Common myeloid progenitor, CD34-positive (primary cell): ENCODE results near the gene GABRA4.
A peak's percentile ranks its signal among the peaks of the same experiment; 100 is the strongest.

Experiments
- CTCF ChIA-PET: fragments of 350-600 bp; sonication (Branson Sonifier 250); formaldehyde crosslinking; loops from one replicate; lab custom pipeline; 2021; ENCODE audit warnings: antibody characterized with exemption; lab: Charles Lee
- POLR2A ChIA-PET: fragments of 350-600 bp; sonication (Branson Sonifier 250); formaldehyde crosslinking; loops from one replicate; lab custom pipeline; 2021; ENCODE audit warnings: antibody characterized with exemption; lab: Charles Lee
- DNase-seq, 3 donors: peaks; one replicate each; pipeline versions ENCODE4 v3.0.0 to v3.0.0-alpha.2; 2013
- H3K27ac ChIP-seq, 2 experiments: 1 replicate in 1 of 2; 2 replicates in 1 of 2; pipeline ENCODE4 v1.7.0; 2013; ENCODE audit warnings: inconsistent platforms in 2 of 2, low read length in 2 of 2, mild to moderate bottlenecking in 2 of 2, low read depth in 1 of 2, moderate library complexity in 1 of 2; ENCODE audit not compliant: severe bottlenecking in 2 of 2, insufficient read depth in 1 of 2, poor library complexity in 1 of 2
- H3K27me3 ChIP-seq, 5 experiments: replicated peaks in 2 of 5; 1 replicate in 3 of 5; 2 replicates in 2 of 5; pipeline versions ENCODE4 v1.6.1 to v1.7.0; 2013; ENCODE audit warnings: low read length in 4 of 5, mild to moderate bottlenecking in 2 of 5, moderate library complexity in 2 of 5, inconsistent platforms in 1 of 5; ENCODE audit not compliant: insufficient read depth in 5 of 5, control insufficient read depth in 4 of 5
- H3K36me3 ChIP-seq, 4 experiments: 1 replicate in 2 of 4; 2 replicates in 2 of 4; pipeline versions ENCODE4 v1.6.1 to v1.7.0; 2013; ENCODE audit warnings: low read length in 3 of 4, control low read depth in 1 of 4, mild to moderate bottlenecking in 1 of 4; ENCODE audit not compliant: control insufficient read depth in 4 of 4, insufficient read depth in 4 of 4
- H3K4me1 ChIP-seq, 4 experiments: 1 replicate in 3 of 4; 2 replicates in 1 of 4; pipeline versions ENCODE4 v1.6.1 to v1.7.1; 2013; ENCODE audit warnings: low read length in 3 of 4, mild to moderate bottlenecking in 3 of 4, control low read depth in 1 of 4, inconsistent platforms in 1 of 4, moderate library complexity in 1 of 4; ENCODE audit not compliant: control insufficient read depth in 4 of 4, insufficient read depth in 4 of 4; ENCODE audit errors: control extremely low read depth in 1 of 4
- H3K4me3 ChIP-seq, 7 experiments: 1 replicate in 4 of 7; 2 replicates in 3 of 7; pipeline versions ENCODE4 v1.5.1 to v1.7.0; 2013; ENCODE audit warnings: mild to moderate bottlenecking in 7 of 7, low read length in 6 of 7, moderate library complexity in 6 of 7, inconsistent platforms in 2 of 7, low read depth in 2 of 7, control low read depth in 1 of 7; ENCODE audit not compliant: insufficient read depth in 4 of 7, control insufficient read depth in 1 of 7; ENCODE audit errors: extremely low read depth in 1 of 7
- H3K9me3 ChIP-seq, 5 experiments: 1 replicate in 4 of 5; 2 replicates in 1 of 5; pipeline versions ENCODE4 v1.6.1 to v1.7.1; 2013; ENCODE audit warnings: low read length in 4 of 5, mild to moderate bottlenecking in 2 of 5, inconsistent platforms in 1 of 5, low read depth in 1 of 5, moderate library complexity in 1 of 5; ENCODE audit not compliant: control insufficient read depth in 4 of 5, insufficient read depth in 2 of 5; ENCODE audit errors: control extremely low read depth in 1 of 5
- WGBS: methylation state at CpG from one replicate; pipeline ENCODE4 v1.1.5; 2013; ENCODE audit not compliant: insufficient coverage; 5-methylcytosine and 5-hydroxymethylcytosine counted together

GABRA4 gene

DNA sequence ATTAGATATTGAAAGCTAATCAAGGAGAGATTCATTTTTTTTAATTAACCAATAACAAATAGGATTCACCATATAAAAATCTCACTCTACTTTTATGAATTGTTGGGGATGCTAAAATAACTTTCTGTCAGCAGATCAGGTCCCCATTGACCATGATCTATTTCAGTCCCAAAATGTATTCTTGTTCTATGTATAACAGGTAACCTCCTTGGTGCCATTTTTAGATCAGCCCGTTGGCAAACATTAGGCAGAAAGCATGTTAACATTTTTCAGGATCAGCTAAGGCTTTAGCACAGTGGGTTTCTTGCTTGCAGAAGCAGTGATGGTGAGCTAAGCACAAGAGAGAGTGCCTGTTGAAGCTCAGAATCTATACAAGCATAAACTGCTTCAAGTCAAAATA lies 43.6 kb downstream of the GABRA4 start:
- Histone ChIP-seq H3K27ac (no peak overlapping the region), H3K36me3 (no peaks in the 10 kb centered on the region), H3K4me1 (no peaks in the 10 kb centered on the region), H3K9me3 (no peaks in the 10 kb centered on the region), H3K4me3 (no peak overlapping the region), H3K27me3 (no peaks in the 10 kb centered on the region)
- ChIA-PET POLR2A (no interaction called here), CTCF (no interaction called here)
- no peak for DNase-seq
- 86% methylated on average over 1 of the region's 1 CpG for WGBS

DNA sequence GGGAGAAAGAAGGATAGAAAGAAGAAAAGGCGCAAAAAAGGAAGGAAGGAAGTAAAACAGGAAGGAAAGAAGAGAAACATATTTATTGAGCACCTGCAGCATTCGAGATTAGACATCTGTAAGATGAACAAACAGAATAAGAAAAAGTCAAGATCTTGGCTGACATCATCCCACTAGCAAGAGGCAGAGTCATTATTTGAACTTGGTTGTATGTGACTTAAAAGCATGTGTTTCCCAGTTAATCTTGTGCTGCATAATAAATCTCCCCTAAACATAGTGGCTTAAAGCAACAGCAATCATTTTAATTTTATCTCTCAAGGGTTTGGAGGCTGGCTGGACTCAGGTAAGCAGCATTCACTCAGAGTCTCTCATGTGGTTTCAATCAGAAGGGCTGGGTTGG lies 45.8 kb downstream of the GABRA4 start:
- 10% methylated on average over 2 of the region's 2 CpGs for WGBS
- DNase-seq = no peak
- POLR2A ChIA-PET = no interaction called here
- Histone ChIP-seq H3K4me3 (no peak overlapping the region), H3K4me1 (no peaks in the 10 kb centered on the region), H3K27ac (no peak overlapping the region), H3K9me3 (no peaks in the 10 kb centered on the region), H3K36me3 (no peaks in the 10 kb centered on the region), H3K27me3 (no peaks in the 10 kb centered on the region)
- CTCF ChIA-PET = no interaction called here

DNA sequence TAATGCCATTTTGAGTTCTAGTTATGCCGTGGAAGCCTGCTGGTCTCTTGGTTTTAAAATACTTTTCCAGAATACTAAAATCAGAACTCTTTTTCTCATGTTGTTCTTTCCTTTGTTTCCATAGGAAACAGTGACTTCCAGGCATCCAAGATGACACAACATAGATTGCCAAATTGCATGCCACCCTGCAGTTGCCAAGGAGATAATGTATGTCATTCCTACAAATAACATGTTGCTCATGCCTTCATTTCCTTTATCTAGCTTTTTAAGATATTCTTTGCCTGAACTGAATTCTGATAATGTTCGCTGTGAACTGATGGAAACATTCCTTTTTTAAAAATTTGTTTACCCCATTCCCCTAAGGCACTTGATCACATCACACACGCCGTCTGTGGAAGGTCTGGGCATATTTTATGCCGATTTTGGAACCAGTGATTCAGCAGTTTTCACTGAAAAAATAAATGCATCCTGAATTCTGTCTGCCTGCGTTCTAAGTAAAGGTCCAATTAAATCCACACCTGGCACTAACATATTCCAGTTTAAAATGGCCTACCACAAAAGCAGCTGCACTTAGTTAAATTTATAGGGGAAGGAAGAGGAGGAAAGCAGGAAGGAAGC lies 46.4 kb downstream of the GABRA4 start:
- Histone ChIP-seq H3K4me1 (no peaks in the 10 kb centered on the region), H3K4me3 (no peak overlapping the region), H3K27ac (no peak overlapping the region), H3K9me3 (no peaks in the 10 kb centered on the region), H3K36me3 (no peaks in the 10 kb centered on the region), H3K27me3 (no peaks in the 10 kb centered on the region)
- WGBS = 68% methylated on average over 5 of the region's 6 CpGs
- DNase-seq = no peak
- POLR2A ChIA-PET = no interaction called here
- CTCF ChIA-PET = no interaction called here

DNA sequence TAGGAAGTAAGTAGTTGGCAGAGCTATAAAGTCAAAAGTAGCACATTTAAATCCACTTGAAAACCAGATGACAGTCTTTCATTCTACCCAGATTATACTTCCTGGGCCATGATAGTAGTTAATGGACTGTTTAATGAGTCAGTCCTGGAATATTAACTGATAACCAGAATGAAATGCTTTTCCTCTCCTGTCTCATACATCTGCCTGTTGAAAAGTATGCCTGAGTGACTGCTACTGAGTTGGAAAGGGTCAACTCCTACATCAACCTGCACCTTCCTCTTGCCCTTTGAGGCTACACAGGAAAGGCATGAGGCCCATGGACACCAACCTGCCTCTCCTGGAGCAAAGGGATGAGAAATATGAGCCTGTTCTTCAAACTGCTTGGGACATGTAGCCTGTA lies 48.3 kb downstream of the GABRA4 start:
- Histone ChIP-seq H3K36me3 (no peaks in the 10 kb centered on the region), H3K4me1 (no peaks in the 10 kb centered on the region), H3K27ac (no peak overlapping the region), H3K27me3 (no peaks in the 10 kb centered on the region), H3K4me3 (no peak overlapping the region), H3K9me3 (no peaks in the 10 kb centered on the region)
- CTCF ChIA-PET = no interaction called here
- no peak for DNase-seq
- POLR2A ChIA-PET = no interaction called here

DNA sequence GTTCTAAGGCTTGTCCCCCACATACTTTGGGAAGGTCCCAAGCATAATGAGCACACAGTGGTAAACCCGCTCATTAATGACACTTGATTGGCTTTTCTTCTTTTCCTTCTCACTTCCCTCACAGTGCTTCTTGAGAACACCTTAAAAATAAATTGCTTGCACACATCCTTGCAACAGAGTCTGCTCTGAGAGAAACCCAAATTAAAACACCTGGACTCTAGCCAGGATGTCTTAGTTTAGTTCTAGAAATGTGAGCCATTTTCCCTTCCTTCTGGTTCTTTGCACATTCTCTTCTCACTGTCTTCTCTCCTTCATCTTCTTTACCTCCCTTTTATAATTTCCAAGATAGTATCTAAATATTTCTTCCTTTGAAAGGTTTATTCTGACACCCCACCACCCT lies 49.0 kb downstream of the GABRA4 start:
- CTCF ChIA-PET = no interaction called here
- Histone ChIP-seq H3K9me3 (no peaks in the 10 kb centered on the region), H3K27ac (no peak overlapping the region), H3K27me3 (no peaks in the 10 kb centered on the region), H3K4me3 (no peak overlapping the region), H3K4me1 (no peaks in the 10 kb centered on the region), H3K36me3 (no peaks in the 10 kb centered on the region)
- WGBS = no CpG with 5 or more reads among the region's 1 CpG
- POLR2A ChIA-PET = no interaction called here
- no peak for DNase-seq

DNA sequence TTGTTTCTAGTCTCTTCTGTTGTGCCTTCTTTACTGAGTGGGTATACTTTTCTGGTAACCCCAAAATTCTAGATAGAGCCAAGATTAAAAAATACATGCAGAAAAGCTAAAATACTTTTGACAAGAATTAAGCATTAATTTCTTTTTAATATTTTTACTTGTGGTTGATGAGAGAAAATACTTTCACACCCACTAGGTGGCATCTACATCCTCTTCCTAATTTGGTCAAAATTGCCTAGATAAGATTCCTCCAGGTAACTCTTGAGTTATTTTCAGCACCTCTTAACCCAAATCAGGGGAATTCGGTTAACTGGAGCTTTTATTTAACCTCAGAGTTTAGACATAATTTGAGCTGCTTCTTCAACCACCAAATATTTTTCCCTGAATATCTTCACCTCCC lies 55.9 kb downstream of the GABRA4 start:
- Histone ChIP-seq H3K4me3 (no peak overlapping the region), H3K9me3 (no peaks in the 10 kb centered on the region), H3K27ac (no peak overlapping the region), H3K27me3 (peaks cover 0 to 3% (median 0%) of the 10 kb centered on the region in 5 experiments), H3K36me3 (no peaks in the 10 kb centered on the region), H3K4me1 (no peaks in the 10 kb centered on the region)
- 60% methylated on average over 1 of the region's 1 CpG for WGBS
- ChIA-PET CTCF (interaction anchor here (1.5 kb wide), 1 partner anchor 40 kb away, joined by 3 read pairs; no protein-coding TSS in a partner anchor), POLR2A (no interaction called here)
- peak; percentile 2 to 27 (median 24) for DNase-seq

DNA sequence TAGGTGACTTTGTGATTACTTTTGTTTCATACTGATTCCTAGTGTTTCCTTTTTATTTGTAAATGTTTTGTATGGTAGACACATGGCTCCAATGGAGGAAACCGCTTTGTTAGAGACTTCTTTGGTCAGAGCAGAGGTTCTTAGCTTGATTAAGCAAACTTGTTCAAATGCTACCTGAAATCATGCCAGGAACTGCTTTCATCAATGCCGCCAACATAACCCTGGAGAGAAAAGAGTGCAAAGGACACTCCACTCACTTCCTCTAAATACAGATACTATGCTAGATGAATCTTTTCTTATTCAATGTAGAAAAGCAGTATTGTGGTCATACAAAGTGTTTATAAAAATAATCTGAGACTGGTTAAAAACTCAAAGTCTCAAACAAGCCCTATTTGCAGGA lies 58.7 kb downstream of the GABRA4 start:
- H3K27ac ChIP-seq = no peak overlapping the region
- WGBS = 60% methylated on average over 1 of the region's 2 CpGs
- no peak for DNase-seq
- peaks cover 0 to 3% (median 0%) of the 10 kb centered on the region in 5 experiments for H3K27me3 ChIP-seq
- ChIA-PET POLR2A (no interaction called here), CTCF (interaction anchor here (1.2 kb wide), 1 partner anchor 98 kb away, joined by 4 read pairs; no protein-coding TSS in a partner anchor)
- H3K4me1 ChIP-seq = no peaks in the 10 kb centered on the region
- no peaks in the 10 kb centered on the region for H3K36me3 ChIP-seq
- no peaks in the 10 kb centered on the region for H3K9me3 ChIP-seq
- H3K4me3 ChIP-seq = no peak overlapping the region
